Hepatocyte (in vitro differentiated cells): ENCODE measurements around the gene RORC. TPM values are rescaled to one million over a fixed set of nuclear protein-coding genes. Genes with fewer than 3 reads are reported as not detected.

ENCODE experiments used
- DNase-seq: peaks from one replicate; pipeline ENCODE4 v3.0.0-alpha.2; 2016; ENCODE audit warnings: low spot score
- H2AFZ ChIP-seq: fragments of 200-600 bp; sonication (generic); 2 replicates; pipeline ENCODE4 v1.6.0; 2016; ENCODE audit warnings: antibody characterized with exemption, mild to moderate bottlenecking
- H3K27ac ChIP-seq: fragments of 200-600 bp; sonication (generic); 2 replicates; pipeline ENCODE4 v1.5.1; 2016; ENCODE audit warnings: mild to moderate bottlenecking
- H3K27me3 ChIP-seq: fragments of 200-600 bp; sonication (generic); 2 replicates; pipeline ENCODE4 v1.6.1; 2016
- H3K36me3 ChIP-seq: fragments of 200-600 bp; sonication (generic); replicated peaks from 2 replicates; pipeline ENCODE4 v1.5.1; 2016; ENCODE audit warnings: low read depth; ENCODE audit not compliant: insufficient read depth
- H3K4me1 ChIP-seq: fragments of 200-600 bp; sonication (generic); 2 replicates; pipeline ENCODE4 v1.5.1; 2016; ENCODE audit warnings: mild to moderate bottlenecking, moderate library complexity; ENCODE audit not compliant: insufficient read depth
- H3K4me2 ChIP-seq: fragments of 200-600 bp; sonication (generic); 2 replicates; pipeline ENCODE4 v1.6.0; 2016
- H3K4me3 ChIP-seq: fragments of 200-600 bp; sonication (generic); 2 replicates; pipeline ENCODE4 v1.5.1; 2016; ENCODE audit warnings: mild to moderate bottlenecking
- H3K79me2 ChIP-seq: fragments of 200-600 bp; sonication (generic); 2 replicates; pipeline ENCODE4 v1.6.0; 2017; ENCODE audit warnings: mild to moderate bottlenecking
- H3K9me2 ChIP-seq: fragments of 200-600 bp; sonication (generic); replicated peaks from 2 replicates; pipeline ENCODE4 v1.6.0; 2017; ENCODE audit warnings: mild to moderate bottlenecking; ENCODE audit not compliant: insufficient read depth
- H3K9me3 ChIP-seq: fragments of 200-600 bp; sonication (generic); 2 replicates; pipeline ENCODE4 v1.5.1; 2016; ENCODE audit warnings: low read depth, mild to moderate bottlenecking
- H4K20me1 ChIP-seq: fragments of 200-600 bp; sonication (generic); 2 replicates; pipeline ENCODE4 v1.6.0; 2016; ENCODE audit warnings: mild to moderate bottlenecking; ENCODE audit not compliant: insufficient read depth, poor library complexity, severe bottlenecking
- EZH2 ChIP-seq: fragments of 200-600 bp; sonication (generic); IDR thresholded peaks from 2 replicates; pipeline ENCODE4 v1.6.1; 2016; ENCODE audit warnings: antibody characterized with exemption, mild to moderate bottlenecking, borderline replicate concordance
- EZH2phosphoT487 ChIP-seq: fragments of 200-600 bp; sonication (generic); IDR thresholded peaks from one replicate; pipeline ENCODE4 v1.6.1; 2018; ENCODE audit warnings: antibody characterized with exemption, mild to moderate bottlenecking, low read depth, moderate library complexity; ENCODE audit not compliant: unreplicated experiment, severe bottlenecking
- WGBS: methylation state at CpG from one replicate; pipeline ENCODE4 v1.1.6; 2016; ENCODE audit warnings: low lambda C conversion rate; ENCODE audit errors: missing lambda C conversion rate; 5-methylcytosine and 5-hydroxymethylcytosine counted together
- polyA plus RNA-seq: library from polyadenylated mRNA; unstranded; fragments of >200 nt; fragmentation: Nextera tagmentation; extraction: Ambion mirVana; gene quantifications from 2 replicates; pipeline ENCODE4 v1.2.1, GENCODE V29; 2016
- total RNA-seq: library from RNA; depleted of rRNA; stranded (reverse); fragments of >200 nt; gene quantifications from 2 replicates; pipeline ENCODE4 v1.2.3, GENCODE V29; 2014
- TF ChIP-seq, protein P1 (sequence below): fragments of 200-600 bp; sonication (generic); IDR thresholded peaks from 2 replicates; pipeline ENCODE4 v1.5.1; 2016; ENCODE audit warnings: antibody characterized with exemption, mild to moderate bottlenecking; ENCODE audit not compliant: poor library complexity

RORC gene
- total and polyA plus RNA-seq, 2 experiments from 2014 or later, result 0.60 to 1.3 TPM

GRCh38 chr1:151864411-151864810 lies 32.8 kb upstream of the RORC start:
- Histone ChIP-seq H3K79me2 (no peaks in the 10 kb centered on the region), H3K4me1 (no peaks in the 10 kb centered on the region), H3K36me3 (no peaks in the 10 kb centered on the region), H4K20me1 (no peaks in the 10 kb centered on the region), H3K9me3 (no peaks in the 10 kb centered on the region), H3K9me2 (no peaks in the 10 kb centered on the region), H3K4me3 (no peak overlapping the region), H3K4me2 (no peak overlapping the region), H3K27ac (no peak overlapping the region), H3K27me3 (no peaks in the 10 kb centered on the region), H2AFZ (no peak overlapping the region)
- no peak for DNase-seq
- WGBS, result 29% methylated on average over 2 of the region's 2 CpGs
- no peak for TF ChIP-seq EZH2
- TF ChIP-seq, protein P1, sequence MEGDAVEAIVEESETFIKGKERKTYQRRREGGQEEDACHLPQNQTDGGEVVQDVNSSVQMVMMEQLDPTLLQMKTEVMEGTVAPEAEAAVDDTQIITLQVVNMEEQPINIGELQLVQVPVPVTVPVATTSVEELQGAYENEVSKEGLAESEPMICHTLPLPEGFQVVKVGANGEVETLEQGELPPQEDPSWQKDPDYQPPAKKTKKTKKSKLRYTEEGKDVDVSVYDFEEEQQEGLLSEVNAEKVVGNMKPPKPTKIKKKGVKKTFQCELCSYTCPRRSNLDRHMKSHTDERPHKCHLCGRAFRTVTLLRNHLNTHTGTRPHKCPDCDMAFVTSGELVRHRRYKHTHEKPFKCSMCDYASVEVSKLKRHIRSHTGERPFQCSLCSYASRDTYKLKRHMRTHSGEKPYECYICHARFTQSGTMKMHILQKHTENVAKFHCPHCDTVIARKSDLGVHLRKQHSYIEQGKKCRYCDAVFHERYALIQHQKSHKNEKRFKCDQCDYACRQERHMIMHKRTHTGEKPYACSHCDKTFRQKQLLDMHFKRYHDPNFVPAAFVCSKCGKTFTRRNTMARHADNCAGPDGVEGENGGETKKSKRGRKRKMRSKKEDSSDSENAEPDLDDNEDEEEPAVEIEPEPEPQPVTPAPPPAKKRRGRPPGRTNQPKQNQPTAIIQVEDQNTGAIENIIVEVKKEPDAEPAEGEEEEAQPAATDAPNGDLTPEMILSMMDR, result no peak

GRCh38 chr1:151862604-151863003 lies 31.0 kb upstream of the RORC start:
- Histone ChIP-seq H3K9me2 (no peaks in the 10 kb centered on the region), H2AFZ (no peak overlapping the region), H3K4me1 (no peaks in the 10 kb centered on the region), H3K4me2 (no peak overlapping the region), H3K4me3 (no peak overlapping the region), H3K27me3 (no peaks in the 10 kb centered on the region), H3K27ac (no peak overlapping the region), H4K20me1 (no peaks in the 10 kb centered on the region), H3K36me3 (no peaks in the 10 kb centered on the region), H3K9me3 (no peaks in the 10 kb centered on the region), H3K79me2 (no peaks in the 10 kb centered on the region)
- DNase-seq, result no peak
- TF ChIP-seq EZH2 (no peak), EZH2phosphoT487 (no peak)
- TF ChIP-seq, protein P1, result no peak

GRCh38 chr1:151860504-151861187 lies 29.0 kb upstream of the RORC start:
- no peak overlapping the region for H3K4me2 ChIP-seq
- WGBS, result 69% methylated on average over 7 of the region's 7 CpGs
- no peak overlapping the region for H3K27ac ChIP-seq
- H3K36me3 ChIP-seq, result no peaks in the 10 kb centered on the region
- H3K9me2 ChIP-seq, result no peaks in the 10 kb centered on the region
- no peaks in the 10 kb centered on the region for H3K9me3 ChIP-seq
- H4K20me1 ChIP-seq, result no peaks in the 10 kb centered on the region
- no peak overlapping the region for H3K4me3 ChIP-seq
- H2AFZ ChIP-seq, result no peak overlapping the region
- H3K27me3 ChIP-seq, result no peaks in the 10 kb centered on the region
- DNase-seq, result no peak
- no peaks in the 10 kb centered on the region for H3K79me2 ChIP-seq
- no peak for TF ChIP-seq EZH2
- TF ChIP-seq EZH2phosphoT487, result no peak
- TF ChIP-seq, protein P1, result no peak
- H3K4me1 ChIP-seq, result no peaks in the 10 kb centered on the region
